DMS114 treated with DMSO at 0.1 percent for 48 hours (cell line): ENCODE data around the gene FAM237A.

Experiments
- DNase-seq: peaks from one replicate; lab custom pipeline; 2025; ENCODE audit not compliant: unreplicated experiment; lab: John Stamatoyannopoulos, UW

Gene FAM237A

DNA sequence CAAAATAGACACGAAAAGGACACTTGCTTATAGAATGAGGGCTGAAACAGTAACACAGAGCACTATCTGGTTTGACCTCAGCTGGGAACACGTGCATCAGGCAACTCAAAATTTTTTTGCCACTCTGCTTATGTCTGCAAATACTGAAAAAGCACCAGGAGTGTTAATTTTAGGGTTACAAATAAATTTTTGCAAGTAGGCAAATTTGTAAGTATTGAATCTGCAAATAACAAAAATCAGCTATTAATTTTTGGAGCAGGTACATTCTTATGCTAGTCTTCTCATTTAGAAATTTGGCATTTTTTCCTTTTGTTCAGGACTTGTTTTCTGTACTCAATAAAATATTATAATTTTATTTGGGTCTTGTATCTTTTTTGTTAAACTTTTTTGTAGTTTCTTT, 46.2 kb downstream of the FAM237A start:
- DNase-seq = no peak

- DNase-seq = no peak
Observed at GRCh38 chr2:206688990-206689389, 46.7 kb downstream of the FAM237A start.

GRCh38 chr2:206692971-206693370, 50.7 kb downstream of the FAM237A start:
- DNase-seq = no peak

DNA sequence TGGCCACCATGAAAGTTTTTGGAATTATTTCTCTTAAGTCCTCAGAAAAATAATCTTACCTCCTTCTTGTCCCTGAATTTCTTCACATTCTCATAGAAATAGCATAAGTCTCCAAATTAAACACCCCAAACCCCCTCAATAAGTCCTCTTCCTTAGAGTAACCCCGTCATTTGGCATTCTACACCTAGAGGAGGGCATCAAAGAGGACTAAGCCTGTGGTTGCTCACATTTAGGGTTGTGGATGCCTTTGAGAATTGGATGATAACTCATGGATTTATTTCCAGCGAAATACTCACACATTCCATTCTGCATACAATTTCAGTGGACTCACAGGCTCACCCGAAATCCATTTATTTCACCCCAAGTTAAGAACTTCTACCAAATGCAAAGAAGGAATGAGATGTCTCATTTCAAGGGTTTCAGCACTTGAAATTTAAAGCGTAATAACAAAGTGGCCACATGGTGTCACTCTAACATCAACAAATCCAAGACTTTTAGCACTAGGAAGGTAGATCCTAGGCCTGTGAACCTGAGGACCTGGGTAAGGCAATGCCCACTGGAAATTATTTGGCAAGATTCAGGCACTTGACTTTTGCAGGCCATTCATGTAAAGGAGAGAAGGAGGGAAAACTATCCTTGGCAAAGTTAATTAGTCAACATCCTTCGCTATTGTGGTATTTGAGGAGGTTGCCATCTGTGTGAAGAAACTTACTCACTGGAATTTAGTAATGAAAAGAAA, 51.3 kb downstream of the FAM237A start:
- peak; percentile 36 for DNase-seq

- DNase-seq = no peak
Observed at GRCh38 chr2:206696910-206697309, 54.6 kb downstream of the FAM237A start.

DNA sequence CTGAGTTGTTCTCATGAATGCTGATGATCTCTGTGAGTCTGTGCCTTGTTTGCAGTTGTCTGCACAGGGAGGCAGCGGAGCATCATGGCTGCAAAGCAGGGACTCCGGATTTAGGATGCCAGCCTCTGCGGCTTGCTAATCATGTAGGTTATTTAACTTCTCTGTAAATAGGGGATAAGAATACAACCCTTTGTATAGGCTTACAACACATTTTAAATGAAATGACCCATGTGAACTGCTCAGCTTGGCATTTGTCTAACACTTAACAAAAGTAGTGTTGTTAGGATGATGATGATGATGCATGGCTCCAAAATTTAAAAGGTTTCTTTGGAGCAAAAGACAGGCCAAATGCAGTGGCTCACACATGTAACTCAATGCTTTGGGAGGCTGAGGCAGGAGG, 56.5 kb downstream of the FAM237A start:
- DNase-seq = no peak
